Activated naive CD4-positive, alpha-beta T cell (primary cell): ENCODE measurements around the gene H6PD.

ENCODE experiments used
- DNase-seq, 4 experiments: peaks; one replicate each; lab custom pipeline; 2025; lab: John Stamatoyannopoulos, UW

The H6PD gene

GRCh38 chr1:9241891-9242290 is 7.3 kb downstream of the H6PD start:
- no peak for DNase-seq

- DNase-seq: no peak
These were observed 7.9 kb downstream of the H6PD start for GRCh38 chr1:9242338-9242969.

- no peak for DNase-seq
These were observed 8.6 kb downstream of the H6PD start for GRCh38 chr1:9243066-9243739.

- no peak for DNase-seq
These were observed 10.1 kb downstream of the H6PD start for GRCh38 chr1:9244501-9245229.

- no peak for DNase-seq
These were observed 10.7 kb downstream of the H6PD start for GRCh38 chr1:9245230-9245619.

- DNase-seq: no peak
These were observed 11.1 kb downstream of the H6PD start for GRCh38 chr1:9245661-9246060.

GRCh38 chr1:9246215-9246614 is 11.6 kb downstream of the H6PD start:
- DNase-seq: no peak

- DNase-seq: no peak
These were observed 12.5 kb downstream of the H6PD start for GRCh38 chr1:9246841-9247785.

- DNase-seq: no peak
These were observed 13.3 kb downstream of the H6PD start for GRCh38 chr1:9247894-9248293.

GRCh38 chr1:9248341-9249262 is 14.0 kb downstream of the H6PD start:
- no peak for DNase-seq

- DNase-seq: no peak
These were observed 14.6 kb downstream of the H6PD start for GRCh38 chr1:9249263-9249533.

- DNase-seq: no peak
These were observed 15.2 kb downstream of the H6PD start for GRCh38 chr1:9249534-9250410.

GRCh38 chr1:9250411-9251381 is 16.1 kb downstream of the H6PD start:
- DNase-seq: no peak

- no peak for DNase-seq
These were observed 16.9 kb downstream of the H6PD start for GRCh38 chr1:9251501-9251900.

- no peak for DNase-seq
These were observed 18.4 kb downstream of the H6PD start for GRCh38 chr1:9253004-9253403.

GRCh38 chr1:9253453-9254105 is 19.0 kb downstream of the H6PD start:
- DNase-seq: no peak

- DNase-seq: no peak
These were observed 21.8 kb downstream of the H6PD start for GRCh38 chr1:9256332-9256731.

GRCh38 chr1:9257851-9258250 is 23.3 kb downstream of the H6PD start:
- no peak for DNase-seq

- DNase-seq: no peak
These were observed 24.1 kb downstream of the H6PD start for GRCh38 chr1:9258629-9259028.
